GM19035 (cell line): Measurements from ENCODE around the gene CYFIP1.
"Not testable (repeated sequence)": the region's sequence is repeated elsewhere in the genome, so short reads cannot be mapped to it uniquely, and the experiment has no call there.

ENCODE experiments used
- ATAC-seq: cut with Tn5 transposase; IDR thresholded peaks from one replicate; pipeline ENCODE4 v1.9.1; 2021; ENCODE audit not compliant: unreplicated experiment

CYFIP1 gene

DNA sequence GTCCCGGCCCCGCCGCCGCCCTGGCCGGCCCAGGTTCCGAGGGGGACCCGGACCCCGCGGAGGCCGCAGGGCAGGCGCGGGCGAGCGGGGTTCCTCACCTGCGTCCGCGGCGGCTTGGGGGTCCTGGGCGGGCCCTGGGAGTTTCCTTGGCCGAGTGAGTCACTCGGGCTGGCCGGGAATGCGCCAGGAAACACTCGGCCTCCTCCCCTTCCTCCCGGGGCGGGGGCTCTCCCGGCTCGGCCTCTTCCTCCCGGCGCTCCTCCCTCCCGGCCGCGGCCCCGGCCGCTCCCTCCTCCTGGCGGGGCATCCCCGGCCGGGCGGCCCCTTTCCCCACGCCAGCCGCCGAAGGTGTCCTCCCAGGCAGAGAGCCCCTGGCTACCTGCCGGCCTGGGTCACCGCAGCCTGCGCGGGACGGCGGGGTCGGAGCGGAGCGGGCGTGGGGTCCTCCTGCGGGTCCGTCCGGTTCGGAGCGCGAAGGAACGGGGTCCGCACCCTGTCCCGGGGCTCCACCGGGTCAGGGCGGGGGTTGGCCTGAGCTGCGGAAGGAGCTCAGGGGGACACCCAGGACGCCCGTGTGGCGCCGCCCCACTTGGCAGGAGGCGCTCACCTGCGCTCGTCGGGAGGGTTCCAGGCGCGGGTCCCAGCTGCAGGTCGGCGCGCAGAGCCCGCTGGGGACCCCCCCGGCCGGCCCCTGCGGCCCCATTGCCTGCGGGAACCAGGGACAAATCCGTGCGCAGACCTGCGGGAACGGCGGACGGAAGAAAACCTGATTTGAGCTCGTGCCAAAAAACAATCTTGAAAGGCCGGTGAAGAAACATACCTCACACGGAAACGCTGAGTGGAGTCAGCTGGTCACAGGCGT is at the start of gene CYFIP1:
Gene CYFIP1 (minus strand): TSS at position 180 of the 862 bp plus-strand sequence. CDS start 33,083 bp downstream, outside the sequence.
- peak; percentile 54 for ATAC-seq

DNA sequence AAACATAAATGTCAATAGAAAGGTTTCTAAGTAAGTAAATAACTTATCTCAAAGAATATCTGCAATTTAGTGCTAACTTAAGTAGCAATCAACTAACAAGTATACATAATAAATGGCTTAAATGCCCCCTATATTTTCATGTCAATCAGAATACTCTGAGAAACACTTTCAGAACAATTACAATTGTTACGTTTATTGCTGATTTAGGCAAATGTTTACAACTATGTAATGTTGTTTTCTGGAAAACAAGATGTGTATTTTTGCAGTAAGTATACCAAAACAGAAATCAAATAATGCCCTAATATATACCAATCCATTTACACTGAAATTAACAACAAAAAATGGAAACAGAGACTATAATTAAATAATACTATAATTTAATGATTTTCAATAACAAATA is 46.0 kb upstream of the CYFIP1 start:
- no peak for ATAC-seq

DNA sequence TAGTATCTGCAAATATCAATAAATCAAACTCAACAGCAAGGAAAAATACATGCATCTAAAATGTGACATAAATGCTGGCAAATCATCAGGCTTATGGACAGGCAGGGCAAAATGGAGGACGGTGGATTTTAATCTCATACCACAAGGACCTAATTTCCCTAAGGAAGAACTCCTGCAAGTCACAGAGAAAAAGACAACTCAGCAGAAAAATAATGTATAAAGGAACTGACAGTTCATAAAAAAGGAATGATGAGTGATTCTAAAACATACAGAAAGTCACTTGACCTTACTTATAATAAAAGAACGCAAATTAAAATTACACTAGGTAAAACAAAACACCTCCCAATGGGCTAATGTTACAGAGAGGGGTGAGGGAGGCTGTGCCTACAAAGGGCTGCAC is 42.0 kb upstream of the CYFIP1 start:
- no peak for ATAC-seq

DNA sequence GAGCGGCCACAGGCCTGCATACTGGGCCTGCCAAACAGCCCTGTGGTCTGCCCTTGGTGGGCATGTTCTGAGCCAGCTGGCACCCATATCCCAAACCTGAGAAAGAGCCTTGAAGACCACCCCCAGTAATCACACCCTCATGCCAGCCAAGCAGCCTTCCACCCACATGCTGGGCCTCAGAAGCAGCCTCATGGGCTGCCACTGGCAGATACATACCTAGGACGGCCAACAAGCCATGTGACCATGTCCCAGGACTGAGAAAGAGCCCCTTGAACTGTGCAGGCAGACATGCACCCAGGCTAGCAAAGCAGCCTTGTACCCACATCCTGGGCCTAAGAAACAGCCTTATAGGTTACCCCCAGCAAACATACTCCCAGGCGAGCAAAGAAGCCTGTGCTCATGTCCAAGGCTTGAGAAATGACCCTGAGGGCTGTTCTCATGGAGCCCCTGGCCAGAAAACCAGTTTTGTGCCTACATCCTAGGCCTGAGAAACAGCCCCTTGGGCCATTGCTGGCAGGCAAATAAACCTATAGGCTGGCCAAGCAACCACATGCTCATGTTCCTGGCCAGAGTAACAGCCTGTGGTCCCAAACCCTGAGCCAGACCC is 34.3 kb upstream of the CYFIP1 start:
- ATAC-seq = no peak

DNA sequence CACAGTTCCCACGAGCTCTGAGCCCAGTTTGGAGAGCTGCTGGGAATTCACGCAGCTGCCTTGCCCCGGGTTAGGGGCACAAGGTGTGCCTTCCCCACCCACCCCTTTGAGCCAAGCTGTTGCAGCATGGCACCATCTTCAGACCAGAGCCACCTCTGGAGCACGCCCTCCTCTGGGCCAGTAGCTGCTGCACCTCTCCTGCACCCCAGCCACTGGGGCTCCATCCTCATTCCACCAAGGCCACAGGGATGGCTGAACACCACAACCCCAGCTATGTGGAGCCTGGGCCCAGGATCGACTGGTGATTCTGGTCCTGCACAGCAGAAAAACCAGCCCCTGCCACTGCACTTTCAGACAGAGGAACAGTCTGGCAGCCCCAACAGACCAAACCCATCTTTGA is 33.5 kb upstream of the CYFIP1 start:
- ATAC-seq = no peak

DNA sequence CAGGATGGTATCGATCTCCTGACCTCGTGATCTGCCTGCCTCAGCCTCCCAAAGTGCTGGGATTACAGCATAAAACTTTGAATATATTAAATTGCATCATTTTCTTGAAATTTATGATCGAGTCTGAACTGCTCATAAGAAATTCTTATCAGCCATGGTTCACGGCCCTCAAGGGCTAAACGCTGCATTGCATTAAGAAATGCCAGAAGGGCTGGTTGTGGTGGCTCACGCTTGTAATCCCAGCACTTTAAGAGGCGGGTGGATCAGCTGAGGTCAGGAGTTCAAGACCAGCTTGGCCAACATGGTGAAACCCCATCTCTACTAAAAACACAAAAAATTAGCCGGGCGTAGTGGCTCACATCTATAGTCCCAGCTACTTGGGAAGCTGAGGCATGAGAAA is 32.4 kb upstream of the CYFIP1 start:
- not testable (repeated sequence) for ATAC-seq

DNA sequence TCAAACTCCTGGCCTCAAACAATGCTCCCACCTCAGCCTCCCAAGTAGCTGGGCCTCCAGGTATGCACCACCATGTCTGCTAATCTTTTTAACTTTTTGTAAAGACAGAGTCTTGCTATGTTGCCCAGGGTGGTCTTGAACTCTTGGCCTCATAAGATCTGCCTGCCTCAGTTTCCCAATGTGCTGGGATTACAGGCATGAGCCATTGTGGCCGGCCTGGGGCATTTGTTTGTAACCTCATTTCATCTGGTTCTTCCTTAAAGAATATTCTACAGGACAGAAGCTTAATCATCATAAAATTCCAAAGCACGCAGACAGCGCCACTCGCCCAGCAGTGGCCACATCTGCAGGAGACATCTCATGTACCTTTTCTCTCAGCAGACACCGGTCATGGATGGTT is 23.6 kb upstream of the CYFIP1 start:
- no peak for ATAC-seq

DNA sequence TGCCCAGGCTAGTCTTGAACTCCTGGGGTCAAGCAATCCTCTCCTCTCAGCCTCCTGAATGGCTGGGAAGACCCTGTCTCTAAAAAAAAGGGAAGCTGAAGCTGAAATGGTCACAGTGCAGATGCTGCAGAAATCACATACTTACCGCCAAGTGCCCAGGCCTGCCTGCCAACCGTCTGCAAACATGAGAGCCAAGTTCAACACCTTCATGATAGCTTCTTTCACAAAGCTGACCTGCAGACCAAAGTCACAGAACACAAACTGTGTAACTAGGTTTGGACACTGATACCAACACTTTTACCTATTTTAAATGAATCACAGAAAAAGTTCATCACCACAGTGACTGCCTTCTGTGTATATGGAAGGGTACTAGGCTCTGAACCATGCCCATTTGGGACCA is 22.8 kb upstream of the CYFIP1 start:
- ATAC-seq = no peak

DNA sequence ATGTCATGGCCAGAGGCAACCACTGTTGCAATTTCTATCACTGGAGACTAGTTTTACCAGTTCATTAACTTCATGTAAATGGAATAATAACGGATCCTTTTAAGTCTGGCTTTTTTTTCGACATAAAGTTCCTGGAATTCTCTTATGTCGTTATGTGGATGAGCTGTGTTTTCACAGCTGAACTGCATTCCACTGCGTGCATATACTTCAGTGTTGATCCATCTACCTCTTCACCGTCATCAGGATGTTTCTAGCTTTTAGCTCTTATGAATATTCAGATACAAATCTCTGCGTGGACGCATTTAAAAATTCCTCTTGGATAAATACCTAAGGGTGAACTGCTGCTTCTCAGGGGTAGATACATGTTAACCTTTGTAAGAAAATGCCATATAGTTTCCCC is 15.6 kb upstream of the CYFIP1 start:
- no peak for ATAC-seq

DNA sequence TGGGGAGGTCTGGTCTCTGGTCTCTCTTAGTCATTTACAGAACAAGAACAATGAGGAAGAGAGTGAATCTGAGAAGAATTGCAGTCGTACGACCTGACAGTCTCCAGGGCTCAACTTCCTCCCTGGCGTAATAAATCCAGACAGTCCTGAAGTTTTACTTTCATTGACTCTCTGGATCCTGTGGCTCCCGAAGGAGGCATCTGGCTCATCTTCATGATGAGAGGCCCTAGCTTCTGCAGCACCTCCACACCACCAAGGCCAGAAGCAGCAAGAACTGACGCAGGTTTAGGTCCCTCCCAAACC is 11.8 kb upstream of the CYFIP1 start:
- ATAC-seq = no peak

DNA sequence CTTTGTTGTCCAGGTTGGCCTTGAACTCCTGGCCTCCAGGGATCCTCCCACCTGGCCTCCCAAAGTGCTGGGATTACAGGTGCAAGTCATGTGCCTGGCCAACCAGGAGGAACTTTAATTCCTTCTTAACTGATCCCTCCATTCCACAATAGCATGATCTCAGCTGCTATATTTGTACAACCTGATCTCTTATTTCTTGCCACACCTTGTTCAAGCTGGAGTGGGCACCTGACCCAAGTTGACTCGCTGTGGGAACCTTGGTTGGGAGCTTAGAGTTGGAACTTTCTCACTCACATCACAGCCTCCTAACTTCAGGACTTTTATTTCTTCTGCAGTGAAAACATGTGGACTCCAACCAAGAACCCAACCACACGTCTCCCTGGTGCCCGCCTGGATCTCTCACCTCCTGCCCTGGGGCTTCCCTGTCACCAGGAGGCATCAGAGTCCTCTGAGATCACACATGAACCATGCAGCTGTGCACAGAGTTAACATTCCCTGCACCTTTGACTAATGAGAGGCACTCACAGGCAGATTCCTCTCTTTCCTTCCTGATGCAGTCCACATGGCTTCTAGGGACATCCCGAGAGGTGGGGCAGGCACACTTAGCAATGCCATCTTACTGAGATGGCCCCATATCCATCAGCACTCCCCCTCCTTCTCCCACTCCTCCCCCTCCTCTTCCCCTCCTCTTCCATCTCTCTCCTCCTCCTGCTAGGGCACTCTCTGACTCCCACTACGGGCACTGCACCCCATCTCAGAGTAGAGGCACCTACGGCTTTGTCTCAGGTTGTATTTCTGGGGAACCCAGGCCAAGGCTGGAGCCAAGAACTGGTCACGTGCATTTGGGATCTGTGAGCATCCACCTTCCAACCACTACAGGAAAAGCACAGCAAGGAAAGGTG is 9.7 kb upstream of the CYFIP1 start:
- no peak for ATAC-seq

DNA sequence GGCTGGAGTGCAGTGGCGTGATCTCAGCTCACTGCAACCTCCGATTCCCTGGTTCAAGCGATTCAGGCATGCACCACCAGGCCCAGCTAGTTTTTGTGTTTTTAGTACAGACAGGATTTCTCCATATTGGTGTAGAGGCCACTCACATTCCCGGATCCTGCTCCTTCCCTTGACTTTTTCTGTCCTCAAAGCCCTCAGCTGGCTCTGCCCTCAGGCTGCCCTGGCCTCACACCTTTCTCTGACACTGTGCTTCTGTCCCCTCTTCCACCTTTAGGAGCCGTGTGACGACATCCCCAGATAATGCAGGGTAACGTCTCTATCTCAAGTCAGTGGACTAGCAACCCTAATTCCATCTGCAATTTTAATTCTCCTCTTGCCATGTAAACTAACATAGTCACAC is 8.6 kb upstream of the CYFIP1 start:
- no peak for ATAC-seq

DNA sequence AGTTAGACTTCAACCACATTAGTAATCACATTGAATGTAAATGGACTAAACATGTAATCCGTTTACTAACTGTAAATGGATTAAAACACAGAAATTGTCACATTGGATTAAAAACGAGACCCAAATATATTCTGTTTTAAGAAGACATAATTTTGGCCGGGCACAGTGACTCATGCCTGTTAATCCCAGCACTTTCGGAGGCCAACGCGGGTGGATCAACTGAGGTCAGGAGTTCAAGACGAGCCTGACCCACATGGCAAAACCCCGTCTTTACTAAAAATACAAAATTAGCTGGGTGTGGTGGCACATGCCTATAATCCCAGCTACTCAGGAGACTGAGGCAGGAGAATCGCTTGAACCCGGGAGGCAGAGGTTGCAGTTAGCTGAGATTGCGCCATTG is 1.8 kb upstream of the CYFIP1 start:
- not testable (repeated sequence) for ATAC-seq

DNA sequence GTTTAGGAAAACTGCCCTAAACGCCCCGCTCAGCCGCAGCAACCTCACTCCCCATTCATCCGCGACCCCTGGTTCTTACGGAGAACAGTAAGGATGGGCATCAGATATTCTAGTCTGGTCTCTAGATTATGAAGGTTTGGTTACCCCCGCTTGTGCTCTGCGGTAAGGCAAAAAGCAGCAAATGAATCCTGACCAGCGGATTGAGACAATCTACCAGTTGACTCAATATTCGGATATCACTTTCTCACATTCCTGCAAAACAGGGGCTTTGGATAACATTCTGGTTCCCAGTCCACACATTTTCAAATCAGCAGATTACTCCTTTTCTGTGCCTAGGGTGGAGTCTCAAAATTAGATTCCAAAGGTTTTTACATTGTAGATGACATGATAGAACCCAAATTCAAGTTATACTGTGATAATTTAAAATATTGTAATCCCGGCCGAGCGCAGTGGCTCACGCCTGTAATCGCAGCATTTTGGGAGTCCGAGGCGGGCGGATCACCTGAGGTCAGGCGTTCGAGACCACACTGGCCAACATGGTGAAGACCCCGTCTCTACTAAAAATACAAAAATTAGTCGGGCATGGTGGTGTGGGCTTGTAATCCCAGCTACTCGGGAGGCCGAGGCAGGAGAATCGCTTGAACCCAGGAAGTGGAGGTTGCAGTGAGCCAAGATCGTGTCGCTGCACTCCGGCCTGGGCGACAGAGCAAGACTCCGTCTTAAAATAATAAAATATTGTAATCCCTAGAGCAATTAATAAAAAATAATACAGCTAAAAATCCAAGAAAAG is 1.1 kb upstream of the CYFIP1 start:
- no peak for ATAC-seq

DNA sequence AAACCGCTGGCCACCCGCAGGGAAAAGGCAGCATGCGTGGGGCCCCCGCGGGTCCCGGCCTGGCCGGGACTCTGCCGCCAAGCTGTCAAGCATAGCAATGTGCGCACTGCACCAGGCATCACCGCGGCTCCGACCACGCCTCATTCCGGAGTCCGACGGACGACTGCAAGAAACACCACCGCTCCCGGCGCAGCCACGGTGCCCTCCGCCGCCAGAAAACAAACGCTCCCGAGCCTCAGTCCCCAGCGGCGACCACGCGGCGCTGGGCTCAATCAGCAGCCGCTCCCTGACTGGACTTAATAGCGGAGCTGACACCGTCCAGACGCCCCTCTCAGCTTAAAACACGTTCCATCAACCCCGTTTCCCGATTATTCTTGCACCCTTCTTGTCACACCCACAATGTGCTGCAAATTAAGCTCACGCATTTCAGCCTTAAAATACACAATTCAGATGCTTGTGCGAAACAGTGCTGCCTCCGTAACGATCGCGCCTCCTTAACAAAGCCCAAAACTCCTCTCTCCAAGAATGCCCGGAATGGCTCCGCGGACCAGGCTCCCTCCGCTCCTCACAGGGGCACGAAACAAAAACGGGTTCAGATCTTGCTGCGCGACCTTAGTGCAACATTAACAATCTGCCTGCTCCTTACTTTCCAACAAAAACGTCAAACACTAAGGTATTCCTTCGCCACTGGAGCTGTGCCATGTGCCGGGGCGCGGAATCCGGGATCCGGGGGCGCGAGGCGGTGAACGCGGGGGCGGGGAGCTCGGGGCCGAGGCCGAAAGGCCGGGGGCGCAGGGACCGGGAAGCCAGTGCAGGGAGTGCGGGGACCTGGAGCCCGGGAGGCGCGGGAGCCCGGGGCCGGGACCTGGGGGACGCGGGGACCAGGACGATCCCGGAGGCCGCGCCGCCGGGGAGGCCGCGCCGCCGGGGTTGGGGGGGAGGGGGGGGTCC is 655 bp downstream of the CYFIP1 start:
- peak; percentile 48 for ATAC-seq

DNA sequence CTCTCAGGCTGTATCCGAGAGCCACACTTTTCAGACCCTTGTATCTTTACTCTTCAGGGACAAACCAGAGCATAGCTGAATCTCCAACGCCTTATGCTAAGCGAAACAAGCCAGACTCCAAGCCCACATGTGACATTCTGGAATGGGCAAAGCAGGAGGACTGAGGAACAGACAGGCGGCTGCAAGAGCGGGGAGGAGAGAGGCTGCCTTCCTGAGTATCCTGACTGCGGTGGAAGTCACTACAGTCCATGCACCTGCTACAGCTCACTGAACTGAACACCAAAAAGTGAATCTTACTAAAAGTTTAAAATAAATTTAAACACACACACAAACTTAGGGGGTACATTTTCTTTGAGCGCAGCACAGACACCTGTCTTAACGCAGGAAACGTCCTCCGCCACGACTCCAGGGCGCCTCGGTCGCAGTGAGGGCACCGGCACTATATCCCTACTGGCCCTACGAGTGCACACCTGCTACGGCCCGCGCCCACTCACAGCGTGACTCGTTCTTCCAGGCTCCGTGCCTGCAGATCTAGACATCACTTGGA is 1.4 kb downstream of the CYFIP1 start:
- peak; percentile 33 for ATAC-seq

DNA sequence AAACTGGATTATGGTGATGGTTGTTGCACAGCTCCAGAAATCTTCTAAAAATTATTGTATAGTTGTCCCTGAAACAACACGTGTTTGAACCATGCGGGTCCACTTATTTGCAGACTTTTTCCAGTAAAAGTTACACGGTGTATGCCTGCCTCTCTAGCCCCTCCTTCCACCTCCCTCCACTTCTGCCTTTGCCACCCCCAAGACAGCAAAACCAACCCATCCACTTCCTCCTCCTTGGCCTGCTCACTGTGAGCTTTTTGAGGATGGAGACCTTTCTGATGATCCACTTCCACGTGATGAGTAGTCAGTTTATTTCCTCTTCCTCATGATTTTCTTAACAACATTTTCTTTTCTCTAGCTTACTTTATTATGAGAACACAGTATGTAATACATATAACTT is 5.4 kb downstream of the CYFIP1 start:
- no peak for ATAC-seq

DNA sequence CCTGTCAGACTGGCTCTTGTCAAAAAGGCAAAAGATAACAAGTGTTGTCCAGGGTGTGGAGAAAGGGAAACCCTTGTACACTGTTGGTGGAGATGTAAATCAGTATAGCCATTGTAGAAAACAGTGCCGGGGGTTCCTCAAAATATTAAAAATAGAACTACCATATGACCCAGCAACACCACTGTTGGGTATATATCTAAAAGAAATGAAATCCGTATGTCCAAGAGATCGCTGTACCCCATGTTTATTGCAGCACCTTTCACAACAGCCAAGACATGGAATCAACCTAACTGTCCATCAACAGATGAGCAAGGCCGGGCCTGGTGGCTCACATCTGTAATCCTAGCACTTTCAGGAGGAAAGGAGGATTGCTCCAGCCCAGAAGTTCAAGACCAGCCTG is 6.2 kb downstream of the CYFIP1 start:
- ATAC-seq = no peak

DNA sequence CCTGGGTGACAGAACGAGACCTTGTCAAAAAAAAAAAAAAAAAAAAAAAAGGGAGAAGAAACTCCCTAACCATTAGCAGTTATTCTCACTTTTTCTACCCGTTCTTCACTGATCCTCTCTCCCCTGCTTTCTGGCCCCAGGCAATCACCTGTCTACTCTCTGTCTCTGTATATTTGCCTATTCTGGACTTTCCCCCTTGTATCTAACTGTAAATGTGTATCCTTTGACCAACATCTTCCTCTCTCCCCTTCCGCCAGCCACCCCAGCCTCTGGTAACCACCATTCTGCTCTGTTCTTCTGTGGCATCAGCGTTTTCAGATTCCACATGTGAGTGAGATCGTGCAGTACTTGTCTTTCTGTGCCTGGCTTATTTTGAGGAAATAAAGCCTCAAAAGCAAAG is 6.9 kb downstream of the CYFIP1 start:
- no peak for ATAC-seq

DNA sequence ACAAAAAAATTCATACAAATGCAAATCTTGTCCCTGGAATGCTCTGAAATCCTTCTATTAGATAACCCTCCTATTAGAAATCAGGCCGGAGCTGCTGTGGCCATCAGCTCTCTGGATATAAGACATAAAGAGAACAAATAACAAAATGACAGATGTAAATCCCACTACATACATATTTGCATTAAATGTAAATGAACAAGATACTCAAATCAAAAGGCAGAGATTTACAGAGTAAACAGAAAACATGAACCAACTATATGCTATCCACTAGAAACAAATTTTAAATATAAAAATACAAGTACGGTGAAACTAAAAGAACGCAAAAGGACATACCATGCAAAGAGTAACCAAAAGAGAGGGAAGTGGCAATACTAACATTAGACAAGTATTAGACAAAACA is 10.7 kb downstream of the CYFIP1 start:
- ATAC-seq = no peak
